ENCODE data around the gene CPA2. TPM values are rescaled to one million over a fixed set of nuclear protein-coding genes. Genes with fewer than 3 reads are reported as not detected.

The CPA2 gene
- total and polyA plus RNA-seq, 2 of the 4 experiments (the other 2 are of a cell fraction) = 0.05 TPM; not detected in 1

- TF ChIP-seq MXI1 (IDR thresholded peaks at IDR 0.05; ENCODE audit: borderline replicate concordance, low read depth, low read length) = no peak
Observed at GRCh38 chr7:130270947-130271800, 4.5 kb downstream of the CPA2 start (continued).

- Histone ChIP-seq H2BK15ac (ENCODE audit: low read depth, low read length) (peak overlapping the region; percentile 13; the same call in 1 of the 3 replicates), H3K9ac (ENCODE audit: low read depth, low read length) (0 out of 2 replicates have a peak overlapping the region, but pooled peaks have one; percentile 17), H4K5ac (ENCODE audit: low read depth, low read length) (peak overlapping the region; percentile 52), H3K56ac (ENCODE audit: extremely low read depth, insufficient read depth, low read length) (no peak overlapping the region), H2AFZ (replicated peaks; ENCODE audit: low read length, poor library complexity) (peak overlapping the region; percentile 80), H2BK120ac (ENCODE audit: low read depth, low read length) (peak overlapping the region; percentile 61), H3K9me3 (ENCODE audit: control insufficient read depth, insufficient read depth, low read length) (no peaks in the 10 kb centered on the region), H2AK9ac (replicated peaks; ENCODE audit: low read depth, low read length, poor library complexity) (peak overlapping the region; percentile 33), H2AK5ac (ENCODE audit: low read depth, low read length) (no peak overlapping the region), H3K27ac (ENCODE audit: insufficient read depth, low read length) (no peak overlapping the region), H3K4ac (ENCODE audit: low read depth, low read length) (peak overlapping the region; percentile 65), H4K8ac (ENCODE audit: low read depth in 2 of 2, low read length in 2 of 2) (peak overlapping the region; percentile 34 to 52; a peak in 2 of 4 replicates), H3K4me1 (ENCODE audit: control insufficient read depth, insufficient read depth, low read length) (peaks cover 12% of the 10 kb centered on the region), H3K23ac (ENCODE audit: low read depth, low read length) (peak overlapping the region; percentile 22; the same call in 1 of the 2 replicates), H3K36me3 (ENCODE audit: control insufficient read depth, insufficient read depth, low read length) (no peaks in the 10 kb centered on the region), H2BK5ac (ENCODE audit: low read depth, low read length, poor library complexity, severe bottlenecking) (no peak overlapping the region), H4K20me1 (ENCODE audit: insufficient read depth, low read length) (no peaks in the 10 kb centered on the region), H4K91ac (ENCODE audit: insufficient read depth, low read depth, low read length) (peak overlapping the region; percentile 19; the same call in 1 of the 2 replicates), H3K9me1 (ENCODE audit: insufficient read depth, low read length) (no peaks in the 10 kb centered on the region; the same call in 1 of the 2 replicates), H3K4me2 (ENCODE audit: low read depth, low read length) (peak overlapping the region; percentile 44), H3K18ac (ENCODE audit: low read depth, low read length) (peak overlapping the region; percentile 21), H2BK20ac (ENCODE audit: low read depth, low read length) (peak overlapping the region; percentile 36), H3K4me3 (ENCODE audit: insufficient read depth, low read depth, low read length) (no peak overlapping the region), H3K14ac (replicated peaks; ENCODE audit: low read depth, low read length) (peak overlapping the region; percentile 71; the same call in 1 of the 2 replicates), H3K27me3 (ENCODE audit: control insufficient read depth, insufficient read depth, low read length) (peaks cover 4% of the 10 kb centered on the region; the same call in 1 of the 2 replicates), H3K79me1 (ENCODE audit: low read depth in 1 of 2, low read length in 2 of 2) (no peaks in the 10 kb centered on the region)
- DNase-seq (no peak), ATAC-seq (ENCODE audit: low read depth) (no peak)
- ChIA-PET POLR2A (ENCODE audit: unreplicated experiment) (interaction anchor here (0.6 kb wide), 1 partner anchor 20 kb away, joined by 3 read pairs; the partner anchor contains the start of gene CPA4), CTCF (interaction anchor here (0.7 kb wide), 1 partner anchor 49 kb away, joined by 4 read pairs; no protein-coding TSS in a partner anchor)
- no TSS peak for BruUV-seq (replicated peaks)
- intact Hi-C loops (cut with micrococcal nuclease) = no loop called here
- in situ Hi-C loops (cut with MboI; ENCODE audit: low sequenced_read_pairs) = no loop called here
- dilution Hi-C loops (cut with HindIII; ENCODE audit: low sequenced_read_pairs, unreplicated experiment) = no loop called here
- WGBS, 2 experiments (ENCODE audit: extremely low coverage in 2 of 2, insufficient read length in 1 of 2) = 20% methylated on average over 15 of the region's 23 CpGs; no CpG with 5 or more reads in 1 of the 2 experiments
- TF ChIP-seq POLR2A (IDR thresholded peaks at IDR 0.05; ENCODE audit: low read depth, low read length) (no peak), CEBPB (IDR thresholded peaks at IDR 0.05; ENCODE audit: low read depth, low read length) (no peak), MAZ (IDR thresholded peaks at IDR 0.05; ENCODE audit: borderline replicate concordance, low read depth, low read length) (no peak), MAFK (IDR thresholded peaks at IDR 0.05; ENCODE audit: low read depth, low read length) (no peak), CHD1 (IDR thresholded peaks at IDR 0.05; ENCODE audit: low read depth, low read length) (no peak), MXI1 (IDR thresholded peaks at IDR 0.05; ENCODE audit: borderline replicate concordance, low read depth, low read length) (no peak), RCOR1 (IDR thresholded peaks at IDR 0.05; ENCODE audit: insufficient replicate concordance, low read length) (no peak), CTCF (conservative IDR thresholded peaks at IDR 0.05; ENCODE audit: low read depth, low read length) (no peak), USF2 (IDR thresholded peaks at IDR 0.05; ENCODE audit: low read depth, low read length) (no peak)
Observed at GRCh38 chr7:130272381-130273080, 5.9 kb downstream of the CPA2 start.
